COLO829 (cell line): ENCODE measurements around the gene BTBD2.
A peak's percentile ranks its signal among the peaks of the same experiment; 100 is the strongest.
"Not testable (repeated sequence)": the region's sequence is repeated elsewhere in the genome, so short reads cannot be mapped to it uniquely, and the experiment has no call there.

Experiments
- DNase-seq: peaks from one replicate; pipeline ENCODE4 v3.0.0; 2012; ENCODE audit warnings: low spot score

Gene BTBD2

GRCh38 chr19:2039959-2040646 lies 24.6 kb upstream of the BTBD2 start:
- no peak for DNase-seq

GRCh38 chr19:2039089-2039958 lies 23.8 kb upstream of the BTBD2 start:
- DNase-seq: no peak

GRCh38 chr19:2038284-2039088 lies 23.0 kb upstream of the BTBD2 start:
- no peak for DNase-seq

- DNase-seq: no peak
These were observed 22.2 kb upstream of the BTBD2 start for GRCh38 chr19:2037651-2038255.

- no peak for DNase-seq
These were observed 20.9 kb upstream of the BTBD2 start for GRCh38 chr19:2036424-2036823.

- no peak for DNase-seq
These were observed 20.1 kb upstream of the BTBD2 start for GRCh38 chr19:2035590-2035991.

- DNase-seq: no peak
These were observed 19.4 kb upstream of the BTBD2 start for GRCh38 chr19:2034729-2035589.

GRCh38 chr19:2034253-2034652 lies 18.7 kb upstream of the BTBD2 start:
- not testable (repeated sequence) for DNase-seq

- no peak for DNase-seq
These were observed 18.3 kb upstream of the BTBD2 start for GRCh38 chr19:2033825-2034159.

GRCh38 chr19:2033115-2033824 lies 17.8 kb upstream of the BTBD2 start:
- no peak for DNase-seq

- DNase-seq: peak; percentile 87
These were observed 16.9 kb upstream of the BTBD2 start for GRCh38 chr19:2032296-2032941.

GRCh38 chr19:2027361-2027760 lies 11.8 kb upstream of the BTBD2 start:
- DNase-seq: no peak

- DNase-seq: no peak
These were observed 11.3 kb upstream of the BTBD2 start for GRCh38 chr19:2026770-2027169.

GRCh38 chr19:2022289-2022688 lies 6.8 kb upstream of the BTBD2 start:
- DNase-seq: no peak

GRCh38 chr19:2021453-2022140 lies 6.1 kb upstream of the BTBD2 start:
- DNase-seq: no peak

- no peak for DNase-seq
These were observed 3.2 kb upstream of the BTBD2 start for GRCh38 chr19:2018752-2019151.

GRCh38 chr19:2016041-2016807 lies 710 bp upstream of the BTBD2 start:
- DNase-seq: peak; percentile 91

- peak; percentile 6 for DNase-seq
These were observed 545 bp downstream of the BTBD2 start for GRCh38 chr19:2014731-2015607.
